ENCODE data around the gene LBX1.

DNA sequence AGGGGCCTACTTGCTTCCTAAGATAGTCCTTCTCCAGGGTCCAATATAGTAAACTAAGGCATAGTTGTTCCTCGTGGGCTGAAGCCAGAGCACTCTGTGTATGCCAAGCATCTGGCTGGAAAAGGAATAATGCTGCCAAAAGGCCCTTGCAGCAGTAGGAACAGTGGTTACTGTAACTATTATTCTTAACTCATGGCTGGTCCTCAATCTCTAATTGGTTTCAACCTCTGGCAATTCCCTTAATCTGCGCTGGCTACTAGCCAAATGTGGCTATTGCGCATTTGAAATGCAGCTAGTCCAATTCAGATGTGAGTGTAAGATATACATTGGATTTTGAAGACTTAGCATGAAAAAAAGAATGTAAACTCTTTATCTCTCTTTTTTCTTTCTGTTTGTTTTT lies 27.8 kb upstream of the LBX1 start:
- TF ChIP-seq CTCF (conservative IDR thresholded peaks at IDR 0.05; ENCODE audit: low read length), result no peak
- TF ChIP-seq EZH2phosphoT487 (IDR thresholded peaks at IDR 0.05; ENCODE audit: borderline replicate concordance, low read depth, low read length), result no peak

All from OCI-LY7 (cell line).